Vagina (tissue), 2 donors: ENCODE measurements around the gene NGFR. TPM values are rescaled to one million over a fixed set of nuclear protein-coding genes. Genes with fewer than 3 reads are reported as not detected.

Experiments used
- DNase-seq, 2 donors: peaks; one replicate each; pipeline ENCODE4 v3.0.0-alpha.2; 2017; ENCODE audit errors: extremely low spot score in 2 of 2
- H3K27ac ChIP-seq: fragments of 200-600 bp; sonication (generic); one replicate; pipeline ENCODE4 v1.5.1; 2019
- H3K27me3 ChIP-seq: fragments of 200-600 bp; sonication (generic); one replicate; pipeline ENCODE4 v1.5.1; 2019
- H3K36me3 ChIP-seq, 2 donors: fragments of 200-600 bp; sonication (generic); one replicate each; pipeline ENCODE4 v1.5.1; 2017 to 2019
- H3K4me1 ChIP-seq: fragments of 200-600 bp; sonication (generic); one replicate; pipeline ENCODE4 v1.5.1; 2019
- H3K4me3 ChIP-seq, 2 donors: fragments of 200-600 bp; sonication (generic); 1 replicate in 1 of 2; 2 replicates in 1 of 2; pipeline ENCODE4 v1.5.1; 2016 to 2019
- H3K9me3 ChIP-seq: fragments of 200-600 bp; sonication (generic); one replicate; pipeline ENCODE4 v1.5.1; 2019
- POLR2A ChIP-seq, 2 donors: fragments of 450-650 bp; IDR thresholded peaks; one replicate each; pipeline ENCODE4 v1.6.1; 2017; ENCODE audit warnings: antibody characterized with exemption in 2 of 2, mild to moderate bottlenecking in 2 of 2, moderate library complexity in 2 of 2
- POLR2AphosphoS5 ChIP-seq, 2 donors: sonication (generic); formaldehyde crosslinking; IDR thresholded peaks; one replicate each; pipeline ENCODE4 v1.9.0; 2017; ENCODE audit warnings: antibody characterized with exemption in 2 of 2, mild to moderate bottlenecking in 2 of 2, low read depth in 1 of 2; ENCODE audit not compliant: insufficient read depth in 1 of 2
- intact Hi-C: fragments of 100-400 bp; cut with DNase I; formaldehyde crosslinking; loops from one replicate; pipeline ENCODE4 v1.15.1; 2023
- total RNA-seq: library from RNA; depleted of rRNA; stranded (reverse); fragments of >200 nt; gene quantifications from one replicate; pipeline ENCODE4 v1.2.3, GENCODE V29; 2016
- TF ChIP-seq, protein P1 (sequence below), 3 experiments: fragments of 450-650 bp in 2 of 3; fragments of 200-600 bp in 1 of 3; sonication (generic) in 1 of 3; IDR thresholded peaks; one replicate each; pipeline ENCODE4 v1.5.1; 2017 to 2019; ENCODE audit warnings: antibody characterized with exemption in 3 of 3, mild to moderate bottlenecking in 2 of 3, moderate library complexity in 2 of 3

The NGFR gene
- total RNA-seq, 1 donor from 2014 or later: 41.7 TPM

DNA sequence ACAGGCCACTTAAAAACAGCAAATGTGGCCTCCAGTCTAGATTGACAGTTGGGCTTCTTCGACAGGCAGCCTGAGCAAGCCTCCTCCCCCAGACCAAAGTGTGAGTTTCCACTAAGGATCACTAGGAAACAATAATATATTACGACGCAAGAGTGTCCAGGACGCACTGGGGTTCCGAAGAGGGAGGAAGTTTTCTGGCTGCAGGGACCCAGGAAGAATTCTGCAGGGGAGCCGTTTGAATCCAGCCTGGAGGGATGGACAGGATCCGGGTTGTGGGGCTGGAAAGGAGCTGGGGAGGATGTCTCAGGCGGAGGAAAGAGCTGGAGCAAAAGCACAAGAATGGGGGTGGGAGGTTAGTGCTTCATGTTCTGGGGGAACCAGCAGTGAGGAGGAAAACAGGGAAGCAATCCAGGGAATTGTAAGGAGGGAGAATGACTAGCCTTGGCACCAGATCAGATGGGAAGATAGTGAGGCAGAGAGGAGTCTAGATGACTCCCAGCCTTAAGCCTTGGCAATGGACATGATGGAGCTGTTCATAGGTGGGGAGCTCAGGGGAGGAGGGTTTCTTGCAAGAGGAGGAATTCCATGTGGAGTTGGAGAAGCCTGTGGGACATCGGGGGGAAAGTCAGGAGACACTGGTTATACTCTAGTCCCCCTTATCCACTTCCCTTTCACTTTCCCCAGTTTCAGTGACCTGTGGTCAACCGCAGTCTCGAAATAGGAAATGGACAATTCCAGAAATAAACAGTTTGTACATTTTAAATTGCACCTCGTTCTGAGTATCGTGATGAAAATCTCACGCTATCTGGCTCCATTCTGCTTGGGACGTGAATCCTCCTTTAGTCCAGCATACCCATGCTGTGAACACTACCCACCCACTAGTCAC is 26.6 kb downstream of the NGFR start:
- no peak overlapping the region for H3K4me3 ChIP-seq
- H3K9me3 ChIP-seq: no peaks in the 10 kb centered on the region
- peak in 1 of 2 donors; percentile 69 for DNase-seq
- peaks cover 1% of the 10 kb centered on the region for H3K4me1 ChIP-seq
- H3K36me3 ChIP-seq: no peaks in the 10 kb centered on the region
- intact Hi-C loops: no loop called here
- TF ChIP-seq POLR2A (IDR thresholded peaks at IDR 0.05) (no peak), POLR2AphosphoS5 (IDR thresholded peaks at IDR 0.05; ENCODE audit: insufficient read depth in 1 of 2, low read depth in 1 of 2) (no peak)
- TF ChIP-seq, protein P1, sequence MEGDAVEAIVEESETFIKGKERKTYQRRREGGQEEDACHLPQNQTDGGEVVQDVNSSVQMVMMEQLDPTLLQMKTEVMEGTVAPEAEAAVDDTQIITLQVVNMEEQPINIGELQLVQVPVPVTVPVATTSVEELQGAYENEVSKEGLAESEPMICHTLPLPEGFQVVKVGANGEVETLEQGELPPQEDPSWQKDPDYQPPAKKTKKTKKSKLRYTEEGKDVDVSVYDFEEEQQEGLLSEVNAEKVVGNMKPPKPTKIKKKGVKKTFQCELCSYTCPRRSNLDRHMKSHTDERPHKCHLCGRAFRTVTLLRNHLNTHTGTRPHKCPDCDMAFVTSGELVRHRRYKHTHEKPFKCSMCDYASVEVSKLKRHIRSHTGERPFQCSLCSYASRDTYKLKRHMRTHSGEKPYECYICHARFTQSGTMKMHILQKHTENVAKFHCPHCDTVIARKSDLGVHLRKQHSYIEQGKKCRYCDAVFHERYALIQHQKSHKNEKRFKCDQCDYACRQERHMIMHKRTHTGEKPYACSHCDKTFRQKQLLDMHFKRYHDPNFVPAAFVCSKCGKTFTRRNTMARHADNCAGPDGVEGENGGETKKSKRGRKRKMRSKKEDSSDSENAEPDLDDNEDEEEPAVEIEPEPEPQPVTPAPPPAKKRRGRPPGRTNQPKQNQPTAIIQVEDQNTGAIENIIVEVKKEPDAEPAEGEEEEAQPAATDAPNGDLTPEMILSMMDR (IDR thresholded peaks at IDR 0.05): no peak
- H3K27ac ChIP-seq: no peak overlapping the region
- H3K27me3 ChIP-seq: no peaks in the 10 kb centered on the region

DNA sequence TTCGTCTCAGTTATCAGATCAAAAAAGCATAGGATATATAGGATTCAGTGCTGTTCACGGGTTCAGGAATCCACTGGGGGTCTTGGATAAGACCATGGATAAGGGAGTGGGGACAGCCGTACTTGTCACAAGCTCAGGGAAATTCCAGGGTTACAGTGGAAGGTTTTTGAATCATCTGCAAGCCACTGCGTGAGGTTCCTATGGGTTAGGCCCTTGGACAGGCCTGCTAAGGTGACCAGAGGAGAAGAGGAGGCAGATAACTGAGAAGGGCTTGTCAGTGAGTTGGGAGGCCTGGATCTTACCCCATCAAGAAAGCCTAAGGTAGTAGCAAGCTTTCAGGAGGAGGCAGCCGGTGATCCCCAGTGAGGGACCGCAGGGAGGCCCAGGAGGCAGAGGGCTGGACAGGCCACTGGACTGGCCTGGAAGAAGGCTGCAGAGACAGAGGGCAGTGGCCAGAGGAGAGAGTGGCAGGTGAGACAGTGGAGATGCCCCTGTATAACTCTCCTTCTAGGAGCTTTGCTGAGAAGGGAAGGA is 27.3 kb downstream of the NGFR start:
- no peak overlapping the region for H3K27ac ChIP-seq
- intact Hi-C loops: no loop called here
- peak in 1 of 2 donors; percentile 72 for DNase-seq
- no peaks in the 10 kb centered on the region for H3K36me3 ChIP-seq
- no peaks in the 10 kb centered on the region for H3K9me3 ChIP-seq
- no peak overlapping the region for H3K4me3 ChIP-seq
- H3K4me1 ChIP-seq: no peaks in the 10 kb centered on the region
- TF ChIP-seq, protein P1 (IDR thresholded peaks at IDR 0.05): no peak
- TF ChIP-seq POLR2A (IDR thresholded peaks at IDR 0.05) (no peak), POLR2AphosphoS5 (IDR thresholded peaks at IDR 0.05; ENCODE audit: insufficient read depth in 1 of 2, low read depth in 1 of 2) (no peak)
- H3K27me3 ChIP-seq: no peaks in the 10 kb centered on the region

DNA sequence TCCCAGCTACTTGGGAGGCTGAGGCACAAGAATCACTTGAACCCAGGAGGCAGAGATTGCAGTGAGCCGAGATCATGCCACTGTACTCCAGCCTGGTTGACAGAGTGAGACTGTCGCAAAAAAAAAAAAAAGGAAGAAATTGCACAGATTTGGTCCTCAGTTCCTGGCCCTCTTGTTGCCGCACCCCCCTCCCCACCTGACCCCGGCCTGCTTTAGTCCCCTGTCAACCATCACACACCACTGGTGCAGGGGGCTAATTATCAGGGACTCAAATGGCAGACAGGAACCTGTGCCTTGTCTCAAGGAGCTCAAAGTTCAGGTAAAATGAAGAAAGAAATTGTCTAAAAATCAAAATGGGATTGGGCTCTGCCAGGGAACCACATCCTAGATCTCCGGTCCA is 28.1 kb downstream of the NGFR start:
- no peak overlapping the region for H3K27ac ChIP-seq
- peak in 1 of 2 donors; percentile 67 for DNase-seq
- H3K4me1 ChIP-seq: no peaks in the 10 kb centered on the region
- H3K9me3 ChIP-seq: no peaks in the 10 kb centered on the region
- H3K36me3 ChIP-seq: no peaks in the 10 kb centered on the region
- TF ChIP-seq POLR2AphosphoS5 (IDR thresholded peaks at IDR 0.05; ENCODE audit: insufficient read depth in 1 of 2, low read depth in 1 of 2) (no peak), POLR2A (IDR thresholded peaks at IDR 0.05) (no peak)
- TF ChIP-seq, protein P1 (IDR thresholded peaks at IDR 0.05): no peak
- intact Hi-C loops: no loop called here
- H3K27me3 ChIP-seq: no peaks in the 10 kb centered on the region
- no peak overlapping the region for H3K4me3 ChIP-seq

DNA sequence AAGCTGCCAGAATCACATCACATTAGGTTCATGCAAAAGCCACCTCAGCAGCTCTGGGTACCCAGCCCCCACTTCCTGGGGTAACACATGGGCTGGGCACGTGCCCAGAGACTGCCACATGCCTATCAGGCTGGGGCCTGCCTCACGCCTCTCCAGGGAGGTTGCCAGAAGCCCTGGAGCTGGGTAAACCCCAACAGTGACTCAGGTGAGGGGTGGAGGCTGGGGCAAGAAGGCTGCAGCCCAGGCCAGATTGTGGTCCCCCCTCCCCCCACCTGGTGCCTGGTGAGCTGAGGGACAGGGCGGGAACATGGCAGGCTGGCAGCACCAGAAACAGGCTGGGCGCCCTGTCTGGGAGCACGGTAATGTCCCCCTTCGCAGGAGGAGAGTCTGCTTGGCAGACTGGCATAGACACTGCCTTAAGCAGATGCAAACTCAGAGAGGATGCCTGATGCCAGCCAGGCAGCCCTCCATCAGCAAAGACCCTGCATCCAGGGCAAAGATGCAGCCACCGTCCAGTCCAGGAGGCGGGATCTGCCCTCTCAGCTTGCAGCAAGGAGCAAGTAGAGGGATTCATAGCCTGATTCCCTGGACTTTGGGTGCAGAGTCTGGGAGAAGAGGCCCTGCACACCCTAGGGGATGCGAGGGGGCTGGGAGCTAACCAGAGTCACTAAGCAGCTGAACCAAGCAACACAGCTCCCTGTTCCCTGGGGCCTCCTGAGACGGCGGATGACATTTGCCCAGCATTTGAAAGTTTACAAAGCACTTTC is 28.8 kb downstream of the NGFR start:
- Histone ChIP-seq H3K4me1 (no peaks in the 10 kb centered on the region), H3K9me3 (no peaks in the 10 kb centered on the region), H3K36me3 (no peaks in the 10 kb centered on the region), H3K4me3 (no peak overlapping the region), H3K27ac (no peak overlapping the region), H3K27me3 (no peaks in the 10 kb centered on the region)
- DNase-seq: peak in 1 of 2 donors; percentile 89
- intact Hi-C loops: no loop called here
- TF ChIP-seq POLR2AphosphoS5 (IDR thresholded peaks at IDR 0.05; ENCODE audit: insufficient read depth in 1 of 2, low read depth in 1 of 2) (peak; percentile 23 to 69), POLR2A (IDR thresholded peaks at IDR 0.05) (no peak)
